Upper lobe of left lung (tissue), 4 donors: ENCODE measurements around the gene ZDHHC14.

Experiments
- EP300 ChIP-seq, 4 donors: sonication (generic); formaldehyde crosslinking; IDR thresholded peaks; one replicate each; pipeline ENCODE4 v1.5.1; 2017; ENCODE audit warnings: antibody characterized with exemption in 4 of 4, control low read depth in 2 of 4
- TF ChIP-seq, protein P1 (sequence below), 6 experiments: fragments of 450-650 bp in 4 of 6; fragments of 200-600 bp in 2 of 6; sonication (generic) in 2 of 6; IDR thresholded peaks; one replicate each; pipeline ENCODE4 v1.5.1; 2016 to 2019; ENCODE audit warnings: antibody characterized with exemption in 6 of 6

DNA sequence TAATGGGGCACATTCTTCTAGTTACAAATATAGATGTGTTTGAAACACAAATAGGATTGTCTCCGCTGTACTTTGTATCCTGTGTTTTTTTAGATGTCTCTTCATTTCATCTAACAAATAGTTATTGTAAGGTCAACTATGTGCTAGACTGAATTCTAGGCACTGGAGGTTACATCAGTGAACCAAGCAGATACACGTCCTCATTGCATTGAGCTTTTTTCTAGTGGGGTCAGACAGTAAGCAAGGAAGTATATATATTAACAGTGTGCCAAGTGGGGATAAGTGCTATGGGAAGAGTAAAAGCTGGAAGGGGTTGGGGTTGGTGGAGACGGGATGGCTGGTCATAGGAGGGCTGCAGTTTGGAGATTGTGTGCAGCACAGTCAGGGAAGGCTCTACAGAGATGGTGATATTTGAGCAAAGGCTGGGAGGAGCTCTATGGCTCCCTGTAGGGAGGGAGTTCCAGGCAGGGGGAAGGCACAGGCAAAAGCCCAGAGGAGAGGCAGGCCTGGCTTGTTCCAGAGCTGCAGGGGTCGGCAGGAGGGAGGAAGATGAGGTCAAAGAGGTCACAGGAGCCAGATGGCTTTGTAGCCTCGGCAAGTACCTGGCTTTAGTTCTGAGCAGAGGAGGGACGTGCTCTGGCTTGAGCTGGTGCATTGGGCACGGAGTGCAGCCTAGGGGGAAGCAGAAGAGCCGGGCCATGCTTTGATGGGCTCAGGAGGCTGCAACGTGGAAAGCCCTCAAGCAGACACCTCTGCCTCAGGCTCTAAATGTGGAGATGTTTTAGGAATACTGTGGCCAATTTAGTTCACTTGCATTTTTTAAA lies 152.3 kb downstream of the ZDHHC14 start:
- TF ChIP-seq, protein P1, sequence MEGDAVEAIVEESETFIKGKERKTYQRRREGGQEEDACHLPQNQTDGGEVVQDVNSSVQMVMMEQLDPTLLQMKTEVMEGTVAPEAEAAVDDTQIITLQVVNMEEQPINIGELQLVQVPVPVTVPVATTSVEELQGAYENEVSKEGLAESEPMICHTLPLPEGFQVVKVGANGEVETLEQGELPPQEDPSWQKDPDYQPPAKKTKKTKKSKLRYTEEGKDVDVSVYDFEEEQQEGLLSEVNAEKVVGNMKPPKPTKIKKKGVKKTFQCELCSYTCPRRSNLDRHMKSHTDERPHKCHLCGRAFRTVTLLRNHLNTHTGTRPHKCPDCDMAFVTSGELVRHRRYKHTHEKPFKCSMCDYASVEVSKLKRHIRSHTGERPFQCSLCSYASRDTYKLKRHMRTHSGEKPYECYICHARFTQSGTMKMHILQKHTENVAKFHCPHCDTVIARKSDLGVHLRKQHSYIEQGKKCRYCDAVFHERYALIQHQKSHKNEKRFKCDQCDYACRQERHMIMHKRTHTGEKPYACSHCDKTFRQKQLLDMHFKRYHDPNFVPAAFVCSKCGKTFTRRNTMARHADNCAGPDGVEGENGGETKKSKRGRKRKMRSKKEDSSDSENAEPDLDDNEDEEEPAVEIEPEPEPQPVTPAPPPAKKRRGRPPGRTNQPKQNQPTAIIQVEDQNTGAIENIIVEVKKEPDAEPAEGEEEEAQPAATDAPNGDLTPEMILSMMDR (IDR thresholded peaks at IDR 0.05), result no peak
- no peak for TF ChIP-seq EP300 (IDR thresholded peaks at IDR 0.05)
